SK-N-MC (cell line): Measurements from ENCODE around the gene SFTA2.

Experiments
- EZH2 ChIP-seq: fragments of 200-600 bp; sonication (generic); IDR thresholded peaks from one replicate; pipeline ENCODE4 v1.6.1; 2017; ENCODE audit warnings: antibody characterized with exemption
- POLR2AphosphoS5 ChIP-seq: IDR thresholded peaks from 2 replicates; pipeline ENCODE4 v1.6.1; 2012; ENCODE audit warnings: mild to moderate bottlenecking, low read depth, low read length, borderline replicate concordance

DNA sequence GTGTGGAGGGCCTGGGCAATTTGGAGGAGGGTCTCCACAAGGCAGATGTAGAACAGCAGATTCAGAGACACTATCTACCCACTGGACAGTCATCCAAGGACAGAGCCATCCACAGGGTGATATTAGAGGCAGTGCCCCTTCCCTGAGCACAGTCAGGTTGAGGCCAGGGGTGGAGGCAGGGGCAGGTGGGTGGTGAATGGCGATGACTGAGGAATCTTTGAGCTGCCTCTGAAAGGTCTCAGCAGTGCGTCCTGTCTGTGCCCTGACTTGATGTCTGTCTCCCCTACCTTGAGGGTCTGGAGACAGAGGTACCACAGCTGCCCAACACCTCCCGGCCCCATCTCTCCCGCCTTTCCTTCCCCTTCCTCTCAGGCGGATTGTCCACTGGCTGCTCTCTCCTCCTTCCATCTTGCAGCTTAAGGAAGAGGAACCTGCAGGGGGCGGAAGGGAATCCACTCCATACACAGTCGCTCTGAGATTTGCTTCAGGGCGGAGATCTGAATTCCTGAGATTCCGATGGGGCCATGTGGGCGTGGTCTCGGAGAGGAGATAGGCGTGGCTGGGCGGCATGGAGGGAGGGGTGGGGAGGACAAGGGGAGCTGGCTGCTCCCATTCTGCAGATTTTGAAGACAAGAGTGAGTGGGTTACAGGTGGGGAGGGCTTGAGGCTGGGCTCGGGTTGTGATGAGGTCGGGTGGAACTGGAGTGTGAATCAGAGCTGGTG, 10.5 kb upstream of the SFTA2 start:
- TF ChIP-seq EZH2 (no peak), POLR2AphosphoS5 (no peak)
